Endodermal cell (in vitro differentiated cells): ENCODE data around the gene ITGA4. TPM values are rescaled to one million over a fixed set of nuclear protein-coding genes. Genes with fewer than 3 reads are reported as not detected.

Experiments used
- DNase-seq: peaks from one replicate; pipeline ENCODE4 v3.0.0-alpha.2; 2017
- H3K27ac ChIP-seq: 2 replicates; pipeline ENCODE4 v1.5.1; 2013; ENCODE audit warnings: mild to moderate bottlenecking, low read depth, low read length, moderate library complexity
- H3K27me3 ChIP-seq: 2 replicates; pipeline ENCODE4 v1.6.1; 2013; ENCODE audit warnings: mild to moderate bottlenecking, low read length, moderate library complexity; ENCODE audit not compliant: insufficient read depth, control insufficient read depth, poor library complexity, severe bottlenecking
- H3K36me3 ChIP-seq: 2 replicates; pipeline ENCODE4 v1.7.0; 2013; ENCODE audit warnings: mild to moderate bottlenecking, low read length, moderate library complexity; ENCODE audit not compliant: control insufficient read depth, insufficient read depth
- H3K4me1 ChIP-seq: one replicate; pipeline ENCODE4 v1.7.0; 2013; ENCODE audit warnings: low read length; ENCODE audit not compliant: control insufficient read depth, insufficient read depth
- H3K4me3 ChIP-seq: 2 replicates; pipeline ENCODE4 v1.5.1; 2013; ENCODE audit warnings: mild to moderate bottlenecking, low read length, moderate library complexity
- H3K9ac ChIP-seq: 2 replicates; pipeline ENCODE4 v1.6.1; 2013; ENCODE audit warnings: mild to moderate bottlenecking, low read length, moderate library complexity; ENCODE audit not compliant: poor library complexity, severe bottlenecking; ENCODE audit errors: extremely low read depth
- H3K9me3 ChIP-seq: 2 replicates; pipeline ENCODE4 v1.6.1; 2013; ENCODE audit warnings: mild to moderate bottlenecking, low read length, moderate library complexity; ENCODE audit not compliant: control insufficient read depth
- H3K27ac Mint-ChIP-seq: 2 replicates; pipeline ENCODE4 v1.8.0; 2020; ENCODE audit warnings: mixed read lengths
- H3K27me3 Mint-ChIP-seq: 2 replicates; pipeline ENCODE4 v1.8.0; 2021; ENCODE audit warnings: mild to moderate bottlenecking, mixed read lengths; ENCODE audit not compliant: insufficient read depth
- H3K36me3 Mint-ChIP-seq: 2 replicates; pipeline ENCODE4 v1.8.0; 2020; ENCODE audit warnings: low read depth, mixed read lengths
- H3K4me1 Mint-ChIP-seq: 2 replicates; pipeline ENCODE4 v1.8.0; 2020; ENCODE audit warnings: mixed read lengths
- H3K4me3 Mint-ChIP-seq: 2 replicates; pipeline ENCODE4 v1.8.0; 2020; ENCODE audit warnings: mild to moderate bottlenecking, moderate library complexity, mixed read lengths
- H3K9me3 Mint-ChIP-seq: 2 replicates; pipeline ENCODE4 v1.8.0; 2020; ENCODE audit warnings: mild to moderate bottlenecking, mixed read lengths
- WGBS, 2 experiments: methylation state at CpG; one replicate each; pipeline versions ENCODE4 v1.1.5 to v1.1.7; 2013; ENCODE audit warnings: missing lambda C conversion rate in 2 of 2, mixed read lengths in 1 of 2; ENCODE audit not compliant: insufficient coverage in 1 of 2, insufficient read length in 1 of 2; 5-methylcytosine and 5-hydroxymethylcytosine counted together
- total RNA-seq, 2 donors: library from RNA; stranded (reverse); fragmentation: NEBNext Ultra II Directional in 1 of 2; extraction: Animal tissue kit (Norgen Biotek cat#: 25700) in 1 of 2; gene quantifications; 2 replicates in 1 of 2; 3 replicates in 1 of 2; pipeline ENCODE4 v1.2.1, GENCODE V29; 2021
- TF ChIP-seq, protein P1 (sequence below): fragments of 200-600 bp; sonication (generic); conservative IDR thresholded peaks from 2 replicates; pipeline ENCODE4 v1.5.0; 2021; ENCODE audit warnings: antibody characterized with exemption, mild to moderate bottlenecking

Gene ITGA4
- total RNA-seq, 2 donors from 2014 or later = 1.3 to 2.4 TPM

DNA sequence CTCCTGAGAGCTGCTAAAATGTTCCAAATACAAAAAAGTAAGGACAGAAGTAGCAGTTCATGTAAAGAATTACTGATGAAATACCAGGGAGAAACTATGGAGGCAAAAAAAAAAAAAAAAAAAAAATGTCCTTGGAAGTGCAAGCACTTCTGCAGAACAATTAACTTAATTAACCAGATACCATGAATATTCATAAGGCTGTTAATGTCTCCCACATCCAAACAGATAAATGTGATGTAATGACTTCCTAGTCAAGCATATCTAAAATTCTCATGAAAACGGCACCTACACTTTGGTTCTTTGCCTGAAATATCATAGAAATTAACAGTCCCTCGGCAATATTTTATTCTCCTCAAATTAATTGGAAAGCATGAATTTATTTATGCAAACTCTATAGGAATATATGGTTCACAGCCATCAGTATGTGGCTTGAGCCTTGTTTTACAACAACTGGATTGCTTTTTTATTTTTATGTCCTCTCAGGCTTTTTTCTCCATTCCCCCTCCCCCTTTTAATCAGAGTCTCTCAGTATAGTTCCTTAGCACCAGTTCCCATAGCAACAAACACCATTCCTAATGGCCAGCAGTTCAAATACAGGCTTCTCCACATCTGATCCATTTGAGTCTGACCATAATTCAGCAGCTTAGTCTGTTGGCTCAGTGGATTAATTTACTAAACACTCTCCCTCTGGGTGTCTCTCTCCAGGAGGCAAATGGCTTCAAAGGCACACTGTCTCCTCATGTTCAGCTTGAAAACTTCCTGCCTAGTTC, 97.1 kb downstream of the ITGA4 start:
- Histone ChIP-seq H3K9me3 (no peaks in the 10 kb centered on the region), H3K36me3 (no peaks in the 10 kb centered on the region), H3K27me3 (no peaks in the 10 kb centered on the region), H3K9ac (no peak overlapping the region), H3K4me3 (no peak overlapping the region), H3K4me1 (no peaks in the 10 kb centered on the region), H3K27ac (no peak overlapping the region)
- H3K4me3 Mint-ChIP-seq = no peak overlapping the region
- no peaks in the 10 kb centered on the region for H3K27me3 Mint-ChIP-seq
- WGBS, 2 experiments = 82% methylated on average over 2 of the region's 2 CpGs; no CpG with 5 or more reads in 1 of the 2 experiments
- DNase-seq = no peak
- no peaks in the 10 kb centered on the region for H3K36me3 Mint-ChIP-seq
- no peaks in the 10 kb centered on the region for H3K9me3 Mint-ChIP-seq
- TF ChIP-seq, protein P1, sequence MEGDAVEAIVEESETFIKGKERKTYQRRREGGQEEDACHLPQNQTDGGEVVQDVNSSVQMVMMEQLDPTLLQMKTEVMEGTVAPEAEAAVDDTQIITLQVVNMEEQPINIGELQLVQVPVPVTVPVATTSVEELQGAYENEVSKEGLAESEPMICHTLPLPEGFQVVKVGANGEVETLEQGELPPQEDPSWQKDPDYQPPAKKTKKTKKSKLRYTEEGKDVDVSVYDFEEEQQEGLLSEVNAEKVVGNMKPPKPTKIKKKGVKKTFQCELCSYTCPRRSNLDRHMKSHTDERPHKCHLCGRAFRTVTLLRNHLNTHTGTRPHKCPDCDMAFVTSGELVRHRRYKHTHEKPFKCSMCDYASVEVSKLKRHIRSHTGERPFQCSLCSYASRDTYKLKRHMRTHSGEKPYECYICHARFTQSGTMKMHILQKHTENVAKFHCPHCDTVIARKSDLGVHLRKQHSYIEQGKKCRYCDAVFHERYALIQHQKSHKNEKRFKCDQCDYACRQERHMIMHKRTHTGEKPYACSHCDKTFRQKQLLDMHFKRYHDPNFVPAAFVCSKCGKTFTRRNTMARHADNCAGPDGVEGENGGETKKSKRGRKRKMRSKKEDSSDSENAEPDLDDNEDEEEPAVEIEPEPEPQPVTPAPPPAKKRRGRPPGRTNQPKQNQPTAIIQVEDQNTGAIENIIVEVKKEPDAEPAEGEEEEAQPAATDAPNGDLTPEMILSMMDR = no peak
- H3K4me1 Mint-ChIP-seq = peaks cover 15% of the 10 kb centered on the region
- no peak overlapping the region for H3K27ac Mint-ChIP-seq

DNA sequence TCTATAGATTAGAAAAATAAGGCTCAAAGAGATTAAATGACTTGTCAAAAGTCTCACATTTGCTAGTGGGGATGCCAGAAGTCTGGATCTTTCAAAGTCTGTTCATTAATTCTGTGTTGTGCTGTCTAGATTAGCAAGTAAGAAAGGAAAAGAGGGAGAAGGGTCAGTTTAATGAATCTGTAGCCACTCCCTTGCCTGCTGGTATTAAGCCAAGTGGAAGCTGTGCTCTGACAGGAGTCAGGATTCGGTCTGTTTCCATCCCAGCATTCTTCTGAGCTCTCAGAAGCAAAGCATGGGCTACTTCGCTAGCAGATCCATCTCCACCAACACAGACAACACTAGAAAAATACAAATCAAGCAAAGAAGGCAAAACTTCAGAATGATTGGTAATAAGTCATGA, 101.2 kb downstream of the ITGA4 start:
- Mint-ChIP-seq H3K27me3 (no peaks in the 10 kb centered on the region), H3K36me3 (no peaks in the 10 kb centered on the region), H3K27ac (no peak overlapping the region), H3K4me1 (peaks cover 7% of the 10 kb centered on the region), H3K4me3 (no peak overlapping the region), H3K9me3 (no peaks in the 10 kb centered on the region)
- no peak for DNase-seq
- no peaks in the 10 kb centered on the region for H3K36me3 ChIP-seq
- no peaks in the 10 kb centered on the region for H3K27me3 ChIP-seq
- H3K27ac ChIP-seq = no peak overlapping the region
- no peak overlapping the region for H3K4me3 ChIP-seq
- H3K4me1 ChIP-seq = no peaks in the 10 kb centered on the region
- 80% methylated on average over 2 of the region's 2 CpGs; no CpG with 5 or more reads in 1 of the 2 experiments for WGBS, 2 experiments
- TF ChIP-seq, protein P1 = no peak
- peaks cover 7% of the 10 kb centered on the region for H3K9me3 ChIP-seq
- H3K9ac ChIP-seq = no peak overlapping the region

GRCh38 chr2:181563101-181563692, 106.0 kb downstream of the ITGA4 start:
- Histone ChIP-seq H3K27ac (no peak overlapping the region), H3K4me1 (peaks cover 4% of the 10 kb centered on the region), H3K36me3 (no peaks in the 10 kb centered on the region), H3K9ac (no peak overlapping the region), H3K4me3 (no peak overlapping the region), H3K27me3 (no peaks in the 10 kb centered on the region), H3K9me3 (peaks cover 7% of the 10 kb centered on the region)
- H3K4me1 Mint-ChIP-seq = peaks cover 4% of the 10 kb centered on the region
- no peak overlapping the region for H3K4me3 Mint-ChIP-seq
- H3K27ac Mint-ChIP-seq = no peak overlapping the region
- no peak for DNase-seq
- 85 to 93% methylated on average over 1 of the region's 1 CpG for WGBS, 2 experiments
- no peaks in the 10 kb centered on the region for H3K27me3 Mint-ChIP-seq
- no peaks in the 10 kb centered on the region for H3K36me3 Mint-ChIP-seq
- H3K9me3 Mint-ChIP-seq = no peaks in the 10 kb centered on the region
- TF ChIP-seq, protein P1 = no peak
